ENCODE measurements around the gene USP48.

The USP48 gene

GRCh38 chr1:21749859-21750468, 33.0 kb downstream of the USP48 start:
- DNase-seq (ENCODE audit: low read depth in 4 of 4, low spot score in 1 of 4), result no peak

- no peak for DNase-seq (ENCODE audit: low read depth in 4 of 4, low spot score in 1 of 4)
Measured at GRCh38 chr1:21749109-21749508, 33.8 kb downstream of the USP48 start.

GRCh38 chr1:21743476-21743875, 39.5 kb downstream of the USP48 start:
- DNase-seq (ENCODE audit: low read depth in 4 of 4, low spot score in 1 of 4), result no peak

DNA sequence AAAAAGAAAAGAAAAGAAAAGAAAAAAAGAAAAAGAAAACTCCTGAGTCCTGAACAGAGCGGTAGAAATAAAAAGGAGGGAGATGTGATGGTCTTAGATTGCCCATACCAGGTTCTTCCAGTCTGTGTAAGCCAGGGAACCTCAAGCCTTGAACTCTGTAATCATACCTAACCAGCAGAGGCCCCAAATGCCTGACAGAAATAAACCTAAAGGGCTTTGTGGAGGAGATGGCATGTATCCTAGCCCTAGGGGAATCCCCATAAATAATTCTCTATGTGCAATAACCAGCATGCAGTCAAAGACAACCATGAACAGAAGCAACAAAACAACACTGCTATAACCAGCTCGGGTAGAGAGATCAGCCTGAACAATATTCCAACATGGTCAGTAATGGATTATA, 40.4 kb downstream of the USP48 start:
- no peak for DNase-seq (ENCODE audit: low read depth in 4 of 4, low spot score in 1 of 4)

DNA sequence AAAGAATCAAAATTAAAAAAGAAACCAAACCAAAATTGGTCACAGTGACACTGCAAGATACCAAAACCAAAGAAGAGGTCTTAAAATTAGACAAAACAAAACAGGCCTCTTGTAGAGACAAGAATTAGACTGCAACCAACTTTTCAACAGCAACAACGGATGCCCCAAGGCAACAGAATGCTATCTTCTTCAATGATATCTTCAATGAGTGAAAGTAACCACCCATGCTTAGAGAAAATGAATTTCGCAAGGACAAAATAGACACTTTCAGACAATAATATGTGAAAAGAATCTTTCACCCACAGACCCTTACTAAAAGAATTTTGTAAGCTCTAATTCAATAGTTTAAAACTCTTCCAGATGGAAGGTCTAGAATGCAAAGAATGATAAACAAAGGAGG, 41.7 kb downstream of the USP48 start:
- no peak for DNase-seq (ENCODE audit: low read depth in 4 of 4, low spot score in 1 of 4)

DNA sequence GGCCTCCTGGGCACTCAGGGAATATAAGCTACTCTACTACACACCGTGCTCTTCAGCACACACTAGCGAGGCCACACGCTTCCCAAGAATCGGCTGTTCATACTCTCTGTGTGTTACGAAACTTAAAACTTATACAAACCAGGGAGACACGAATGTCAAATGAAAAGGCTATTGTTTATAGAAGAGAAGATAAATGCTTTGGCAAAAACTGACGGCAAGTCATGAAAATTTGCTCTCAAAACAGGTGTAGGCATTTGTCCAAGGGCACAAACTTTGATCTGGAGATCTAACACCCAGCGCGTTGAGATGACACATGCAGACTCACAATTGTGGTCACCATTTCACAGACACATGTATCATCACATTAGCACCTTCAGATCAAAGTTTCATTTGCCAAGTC, 46.1 kb downstream of the USP48 start:
- DNase-seq (ENCODE audit: low read depth in 4 of 4, low spot score in 1 of 4), result no peak

GRCh38 chr1:21736011-21736410, 46.9 kb downstream of the USP48 start:
- no peak for DNase-seq (ENCODE audit: low read depth in 4 of 4, low spot score in 1 of 4)

DNA sequence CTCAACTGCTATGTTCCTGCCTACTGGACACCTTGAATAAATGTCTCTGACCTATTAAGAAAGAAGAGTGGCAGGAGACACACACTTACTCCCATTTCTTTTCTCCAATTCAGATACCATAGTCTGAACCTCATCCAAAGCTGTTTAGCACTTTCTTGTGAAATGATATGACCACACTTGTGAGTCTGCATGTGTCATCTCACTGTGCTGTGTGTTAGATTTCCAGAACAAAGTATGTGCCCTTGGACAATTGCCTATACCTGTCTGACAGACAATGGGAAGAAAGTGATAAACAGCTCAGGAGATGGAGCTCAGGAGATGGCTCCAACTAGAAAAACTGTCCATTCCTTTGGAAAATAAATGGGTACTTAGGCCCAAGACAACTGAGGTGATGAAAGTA, 48.4 kb downstream of the USP48 start:
- DNase-seq (ENCODE audit: low read depth in 4 of 4, low spot score in 1 of 4), result no peak

GRCh38 chr1:21732664-21733063, 50.3 kb downstream of the USP48 start:
- DNase-seq (ENCODE audit: low read depth in 4 of 4, low spot score in 1 of 4), result no peak

DNA sequence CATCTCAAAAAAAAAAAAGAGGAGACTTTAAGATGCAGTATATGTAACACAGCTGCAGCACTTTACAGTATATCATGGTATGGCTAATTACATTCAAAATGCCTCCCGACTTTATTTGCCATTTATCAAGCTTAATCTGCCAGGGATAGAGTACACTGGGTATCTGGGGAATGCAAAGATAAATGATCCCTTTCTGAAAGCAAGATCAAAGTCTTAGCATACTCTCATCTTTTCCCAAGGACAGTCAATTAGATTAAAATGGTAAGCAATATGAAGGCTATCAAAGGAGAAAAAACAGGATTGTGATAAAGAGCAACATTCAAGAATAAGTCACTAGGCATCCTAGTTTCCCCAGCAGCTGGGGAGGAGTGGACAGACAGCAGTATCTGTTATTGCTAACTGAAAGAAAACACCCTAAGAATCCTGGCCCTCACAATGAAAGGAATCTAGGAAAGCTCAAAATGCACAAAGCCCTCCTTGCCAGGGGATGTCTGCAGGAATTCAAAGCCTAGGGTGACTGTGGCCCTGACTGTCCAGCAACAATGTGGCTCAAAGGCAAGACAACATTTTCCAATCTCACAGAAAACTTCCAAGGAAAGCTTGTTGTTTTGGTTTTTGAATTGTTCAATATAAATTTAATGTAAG, 57.1 kb downstream of the USP48 start:
- DNase-seq (ENCODE audit: low read depth in 4 of 4, low spot score in 1 of 4), result no peak

- DNase-seq (ENCODE audit: low read depth in 4 of 4, low spot score in 1 of 4), result no peak
Measured at GRCh38 chr1:21724570-21724969, 58.4 kb downstream of the USP48 start.

DNA sequence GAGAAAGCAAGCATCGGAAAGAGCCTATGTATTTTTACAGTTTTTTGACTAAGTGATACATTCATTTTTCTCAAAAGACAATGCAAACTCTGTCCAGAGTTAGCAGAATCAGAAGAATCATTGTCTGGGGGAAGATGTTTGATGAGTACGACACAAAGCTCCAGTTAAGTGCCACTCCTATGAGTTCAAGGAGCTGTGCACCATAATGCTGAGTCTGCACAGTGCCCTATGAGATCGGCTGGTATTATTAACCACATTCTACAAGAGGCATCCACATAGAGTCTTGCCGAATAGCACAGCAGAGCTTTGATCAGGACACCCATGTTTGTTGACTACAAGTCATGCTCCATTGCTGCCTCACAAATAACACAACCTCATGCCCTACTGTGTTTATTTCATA, 58.9 kb downstream of the USP48 start:
- no peak for DNase-seq (ENCODE audit: low read depth in 4 of 4, low spot score in 1 of 4)

DNA sequence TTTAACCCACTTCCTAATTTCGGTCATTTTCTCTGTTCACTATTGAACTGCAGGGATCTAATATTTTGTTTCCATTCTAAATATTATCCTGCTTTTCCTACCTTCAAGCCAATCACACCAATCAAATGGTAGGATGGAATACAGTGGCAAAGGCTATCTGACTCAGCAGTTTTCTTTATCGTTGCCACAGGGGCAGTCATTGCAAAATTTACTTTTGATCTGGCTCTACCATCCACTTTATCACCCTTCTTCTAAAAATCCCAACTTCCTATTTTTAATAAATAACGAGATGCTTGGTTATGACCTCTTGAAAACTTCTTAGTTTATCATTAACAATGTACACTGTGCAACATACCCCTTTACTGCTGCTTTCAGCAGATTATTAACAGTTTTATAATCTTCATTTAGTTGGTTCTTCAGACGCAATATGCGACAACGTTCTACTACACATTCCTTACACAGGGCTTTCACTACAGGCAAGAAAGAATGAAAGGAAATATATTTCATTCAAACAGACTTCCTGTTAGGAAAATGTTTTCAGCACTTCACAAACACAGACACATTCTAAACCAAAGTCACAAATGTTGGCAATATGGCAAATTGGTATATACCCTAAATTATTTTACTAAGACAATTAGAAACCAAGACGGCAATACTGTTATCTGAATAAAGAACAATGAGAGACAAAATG, 61.5 kb downstream of the USP48 start:
- no peak for DNase-seq (ENCODE audit: low read depth in 4 of 4, low spot score in 1 of 4)

- DNase-seq (ENCODE audit: low read depth in 4 of 4, low spot score in 1 of 4), result no peak
Measured at GRCh38 chr1:21716169-21716568, 66.8 kb downstream of the USP48 start.

DNA sequence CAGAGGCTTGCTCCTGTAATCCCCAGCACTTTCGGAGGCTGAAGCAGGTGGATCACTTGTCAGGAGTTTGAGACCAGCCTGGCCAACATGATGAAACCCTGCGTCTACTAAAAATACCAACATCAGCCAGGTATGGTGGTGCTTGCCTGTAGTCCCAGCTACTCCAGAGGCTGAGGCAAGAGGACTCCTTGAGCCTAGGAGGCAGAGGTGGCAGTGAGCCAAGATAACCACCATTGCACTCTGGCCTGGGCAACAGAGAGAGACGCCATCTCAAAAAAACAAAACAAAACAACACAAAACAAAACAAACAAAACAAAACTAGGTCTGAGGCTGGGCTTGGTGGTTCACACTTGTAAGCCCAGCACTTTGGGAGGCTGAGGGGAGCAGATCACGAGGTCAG, 75.1 kb downstream of the USP48 start:
- DNase-seq (ENCODE audit: low read depth in 4 of 4, low spot score in 1 of 4), result no peak

DNA sequence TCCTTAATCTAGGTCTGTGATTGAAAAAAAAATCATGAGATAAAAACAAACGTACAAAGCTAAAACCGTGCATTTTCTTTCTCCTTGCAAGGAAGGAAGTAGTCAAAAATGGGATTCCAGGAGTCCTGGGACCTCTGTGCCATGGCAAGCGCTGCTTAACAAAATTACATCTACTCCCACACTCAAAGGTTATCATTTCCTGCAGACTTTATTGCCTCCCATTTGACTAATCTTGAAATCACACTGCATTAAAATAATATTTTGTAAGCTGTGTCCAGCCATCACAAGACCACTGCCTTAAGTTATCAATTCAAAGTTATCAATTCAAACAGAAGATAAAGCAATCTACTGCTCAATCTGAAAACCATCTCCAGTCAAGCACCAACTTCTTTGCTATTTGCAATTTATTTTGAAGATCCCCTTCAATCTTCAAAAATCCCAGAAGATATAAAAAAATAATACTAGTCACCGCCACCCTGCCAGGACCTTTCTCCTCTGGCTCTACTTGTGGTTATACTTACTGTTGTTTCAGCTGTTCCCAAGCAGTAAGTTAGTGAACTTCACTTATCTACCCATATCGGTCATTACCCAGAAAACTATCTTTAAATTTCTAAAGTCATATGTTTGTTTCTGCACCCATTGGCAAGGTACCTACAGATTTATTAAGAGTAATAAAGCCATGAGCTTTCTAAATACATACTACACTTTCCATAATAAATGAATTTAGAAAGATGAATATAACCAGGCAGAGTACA, 75.7 kb downstream of the USP48 start:
- DNase-seq (ENCODE audit: low read depth in 4 of 4, low spot score in 1 of 4), result no peak

DNA sequence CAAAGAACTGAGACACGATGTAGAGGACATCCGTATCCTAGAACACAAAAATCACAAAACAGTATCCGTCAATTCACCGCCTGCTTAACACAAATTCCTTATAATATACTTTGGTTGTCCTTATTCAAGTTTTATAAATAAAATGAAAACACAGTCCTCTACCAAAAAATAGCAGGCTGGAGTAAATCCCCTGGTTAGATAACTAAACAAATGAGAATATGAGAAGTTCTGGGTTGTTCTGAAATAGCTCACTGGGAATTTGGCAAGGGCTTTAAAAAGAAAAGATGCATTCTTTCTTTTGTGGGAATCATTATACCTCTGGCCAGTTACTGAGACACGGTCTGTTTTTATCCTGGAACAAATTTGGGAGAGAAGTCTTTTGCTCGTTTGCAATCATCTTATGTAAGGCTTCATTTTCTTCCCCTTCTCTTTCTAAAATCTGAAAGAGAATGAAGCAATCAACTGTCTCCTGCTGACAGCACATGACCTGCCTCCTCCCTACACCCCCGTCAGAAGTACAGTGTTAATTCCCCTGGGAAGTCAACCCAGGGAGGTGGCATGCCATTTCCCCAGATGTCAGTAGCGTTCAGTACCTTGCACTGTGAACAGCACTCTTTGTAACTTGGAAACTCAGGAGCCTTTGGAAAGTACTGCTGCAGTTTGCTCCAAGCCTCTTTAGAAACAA, 76.7 kb downstream of the USP48 start:
- DNase-seq (ENCODE audit: low read depth in 4 of 4, low spot score in 1 of 4), result no peak

DNA sequence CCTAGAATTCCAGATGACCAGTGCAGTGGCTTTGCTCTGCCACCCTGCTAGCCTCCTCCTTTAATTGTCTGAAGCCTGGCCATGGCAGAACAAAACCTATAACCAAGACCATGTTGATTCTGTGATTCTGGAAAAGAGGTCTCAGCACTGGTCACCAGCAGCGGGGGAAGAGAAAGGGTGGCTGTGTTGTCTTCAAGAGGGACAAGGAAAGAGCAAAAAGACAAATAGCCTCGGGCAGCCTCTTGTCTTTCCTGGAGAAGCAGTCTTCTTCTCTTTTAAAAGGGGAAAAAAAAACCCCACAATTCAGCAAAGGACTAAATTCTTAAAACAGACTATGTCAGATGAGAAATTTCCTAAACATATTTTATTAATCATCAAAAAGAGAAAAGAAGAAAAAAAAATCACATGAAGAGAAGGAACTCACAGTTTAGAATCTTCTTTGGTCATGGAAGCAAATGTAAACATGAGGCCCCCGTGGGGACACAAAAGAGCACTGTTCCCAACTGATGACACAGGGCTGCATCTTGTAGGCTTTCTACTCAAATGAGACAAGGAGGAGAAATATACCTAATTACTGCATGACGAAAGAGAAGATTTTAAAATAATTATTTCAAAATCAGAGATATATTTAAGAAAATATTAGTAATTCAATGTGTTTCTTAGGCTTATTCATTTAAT, 77.5 kb downstream of the USP48 start:
- no peak for DNase-seq (ENCODE audit: low read depth in 4 of 4, low spot score in 1 of 4)

- DNase-seq (ENCODE audit: low read depth in 4 of 4, low spot score in 1 of 4), result no peak
Measured at GRCh38 chr1:21704145-21704544, 78.8 kb downstream of the USP48 start.

DNA sequence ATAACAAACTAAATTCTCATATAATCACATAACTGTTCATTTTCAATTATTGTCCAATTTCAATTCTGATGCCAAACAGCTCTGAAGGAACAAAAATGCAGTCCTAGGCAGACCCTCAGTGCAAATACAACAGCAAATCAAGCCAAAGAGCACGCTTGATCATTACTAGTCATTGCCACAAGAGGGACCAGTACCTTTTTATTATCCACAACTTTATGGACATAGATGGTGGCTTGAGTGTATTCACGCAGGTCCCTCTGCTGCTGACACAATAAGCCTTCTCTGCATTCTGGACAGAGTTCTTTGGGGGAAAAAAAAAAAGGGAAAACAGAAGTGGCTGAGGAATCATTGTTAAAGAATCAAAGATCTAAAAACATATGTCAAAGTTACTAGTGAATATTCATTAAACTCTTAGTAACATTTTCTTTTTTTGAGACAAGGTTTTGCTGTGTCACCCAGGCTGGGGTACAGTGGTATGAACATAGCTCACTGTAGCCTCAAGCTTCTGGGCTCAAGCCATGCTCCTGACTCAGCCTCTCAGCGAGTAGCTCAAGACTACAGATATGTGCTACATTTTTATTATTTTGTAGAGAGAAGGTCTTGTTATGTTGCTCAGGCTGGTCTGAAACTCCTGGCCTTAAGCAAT, 79.5 kb downstream of the USP48 start:
- no peak for DNase-seq (ENCODE audit: low read depth in 4 of 4, low spot score in 1 of 4)
